GM06990 (cell line): ENCODE data around the gene BACE1-AS.

ENCODE experiments used
- DNase-seq: peaks from one replicate; pipeline ENCODE4 v3.0.0-alpha.2; 2011; ENCODE audit not compliant: insufficient read length; ENCODE audit errors: extremely low read depth
- H3K27me3 ChIP-seq: replicated peaks from 2 replicates; pipeline ENCODE4 v1.6.0; 2011; ENCODE audit warnings: low read length; ENCODE audit not compliant: control insufficient read depth, insufficient read depth
- H3K36me3 ChIP-seq: 2 replicates; pipeline ENCODE4 v1.5.1; 2011; ENCODE audit warnings: low read length; ENCODE audit not compliant: control insufficient read depth, insufficient read depth
- H3K4me3 ChIP-seq: replicated peaks from 2 replicates; pipeline ENCODE4 v1.5.1; 2011; ENCODE audit warnings: low read depth, mild to moderate bottlenecking, control low read depth, low read length
- TF ChIP-seq, protein P1 (sequence below): IDR thresholded peaks from 2 replicates; pipeline ENCODE4 v1.5.1; 2011; ENCODE audit warnings: low read length, control low read depth, mild to moderate bottlenecking, inconsistent platforms; ENCODE audit not compliant: insufficient read depth, poor library complexity, severe bottlenecking

BACE1-AS gene

GRCh38 chr11:117333917-117334316 is 42.8 kb downstream of the BACE1-AS start:
- no peak for DNase-seq

DNA sequence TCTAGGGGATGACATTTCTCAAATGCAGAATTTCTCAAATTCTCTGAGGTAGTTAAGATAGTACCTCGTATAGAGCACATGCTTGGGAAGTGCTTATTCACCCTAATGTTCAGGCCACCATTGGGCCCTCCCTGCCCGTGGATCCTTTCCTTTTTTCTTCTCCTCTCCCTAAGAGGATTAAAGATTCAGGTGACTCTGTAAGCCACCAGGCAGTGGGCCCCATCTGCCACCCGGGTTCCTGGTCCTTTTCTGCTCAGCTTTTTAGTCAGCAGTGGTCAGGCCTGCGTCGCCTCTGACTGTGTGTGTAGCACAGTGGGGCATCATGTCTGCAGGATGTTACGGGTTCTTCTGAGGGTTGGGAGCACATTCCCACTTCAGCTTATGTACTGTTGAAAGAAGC is 43.8 kb downstream of the BACE1-AS start:
- TF ChIP-seq, protein P1, sequence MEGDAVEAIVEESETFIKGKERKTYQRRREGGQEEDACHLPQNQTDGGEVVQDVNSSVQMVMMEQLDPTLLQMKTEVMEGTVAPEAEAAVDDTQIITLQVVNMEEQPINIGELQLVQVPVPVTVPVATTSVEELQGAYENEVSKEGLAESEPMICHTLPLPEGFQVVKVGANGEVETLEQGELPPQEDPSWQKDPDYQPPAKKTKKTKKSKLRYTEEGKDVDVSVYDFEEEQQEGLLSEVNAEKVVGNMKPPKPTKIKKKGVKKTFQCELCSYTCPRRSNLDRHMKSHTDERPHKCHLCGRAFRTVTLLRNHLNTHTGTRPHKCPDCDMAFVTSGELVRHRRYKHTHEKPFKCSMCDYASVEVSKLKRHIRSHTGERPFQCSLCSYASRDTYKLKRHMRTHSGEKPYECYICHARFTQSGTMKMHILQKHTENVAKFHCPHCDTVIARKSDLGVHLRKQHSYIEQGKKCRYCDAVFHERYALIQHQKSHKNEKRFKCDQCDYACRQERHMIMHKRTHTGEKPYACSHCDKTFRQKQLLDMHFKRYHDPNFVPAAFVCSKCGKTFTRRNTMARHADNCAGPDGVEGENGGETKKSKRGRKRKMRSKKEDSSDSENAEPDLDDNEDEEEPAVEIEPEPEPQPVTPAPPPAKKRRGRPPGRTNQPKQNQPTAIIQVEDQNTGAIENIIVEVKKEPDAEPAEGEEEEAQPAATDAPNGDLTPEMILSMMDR = no peak
- H3K36me3 ChIP-seq = peaks cover 2% of the 10 kb centered on the region
- no peak for DNase-seq
- no peaks in the 10 kb centered on the region for H3K27me3 ChIP-seq
- no peak overlapping the region for H3K4me3 ChIP-seq

More at GRCh38 chr11:117333917-117334316, 42.8 kb downstream of the BACE1-AS start:
- H3K27me3 ChIP-seq = no peaks in the 10 kb centered on the region
- H3K36me3 ChIP-seq = peaks cover 2% of the 10 kb centered on the region
- H3K4me3 ChIP-seq = no peak overlapping the region
- TF ChIP-seq, protein P1 = no peak

- TF ChIP-seq, protein P1 = no peak
- H3K4me3 ChIP-seq = no peak overlapping the region
Observed at GRCh38 chr11:117335399-117335798, 44.3 kb downstream of the BACE1-AS start.

DNA sequence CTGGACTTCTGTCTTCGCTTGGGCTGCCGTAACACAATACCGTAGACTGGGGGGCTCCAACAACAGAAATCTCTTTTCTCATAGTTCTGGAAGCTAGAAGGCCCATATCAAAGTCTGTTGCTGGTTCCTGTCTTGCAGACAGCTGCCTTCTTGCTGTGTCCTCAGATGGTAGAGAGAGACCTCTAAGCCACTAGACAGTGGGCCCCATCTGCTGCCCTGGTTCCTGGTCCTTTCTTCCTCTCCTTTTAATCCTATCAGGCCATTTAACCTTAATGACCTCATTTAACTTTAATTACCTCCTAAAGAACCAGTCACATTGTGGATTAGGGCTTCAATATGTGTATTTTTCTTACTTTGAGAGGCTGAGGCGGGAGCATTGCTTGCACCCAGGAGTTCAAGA is 45.9 kb downstream of the BACE1-AS start:
- TF ChIP-seq, protein P1 = no peak
- H3K36me3 ChIP-seq = peaks cover 5% of the 10 kb centered on the region
- DNase-seq = no peak
- H3K27me3 ChIP-seq = no peaks in the 10 kb centered on the region
- no peak overlapping the region for H3K4me3 ChIP-seq

More at GRCh38 chr11:117335399-117335798, 44.3 kb downstream of the BACE1-AS start:
- H3K27me3 ChIP-seq = no peaks in the 10 kb centered on the region
- no peak for DNase-seq
- peaks cover 2% of the 10 kb centered on the region for H3K36me3 ChIP-seq
